HG02981 (cell line): Measurements from ENCODE around the gene INPP5J.
"Not testable (repeated sequence)": the region's sequence is repeated elsewhere in the genome, so short reads cannot be mapped to it uniquely, and the experiment has no call there.

Source experiments
- ATAC-seq: cut with Tn5 transposase; IDR thresholded peaks from one replicate; pipeline ENCODE4 v1.9.1; 2021; ENCODE audit warnings: mild to moderate bottlenecking, moderate library complexity; ENCODE audit not compliant: unreplicated experiment

INPP5J gene

GRCh38 chr22:31100762-31101525, 21.8 kb upstream of the INPP5J start:
- no peak for ATAC-seq

- ATAC-seq: no peak
These were observed 20.2 kb upstream of the INPP5J start for GRCh38 chr22:31102441-31103081.

- ATAC-seq: no peak
These were observed 19.7 kb upstream of the INPP5J start for GRCh38 chr22:31103111-31103510.

GRCh38 chr22:31103899-31104694, 18.7 kb upstream of the INPP5J start:
- ATAC-seq: no peak

- ATAC-seq: no peak
These were observed 17.9 kb upstream of the INPP5J start for GRCh38 chr22:31104869-31105268.

- ATAC-seq: no peak
These were observed 17.4 kb upstream of the INPP5J start for GRCh38 chr22:31105282-31105929.

- no peak for ATAC-seq
These were observed 16.7 kb upstream of the INPP5J start for GRCh38 chr22:31106001-31106571.

- no peak for ATAC-seq
These were observed 16.0 kb upstream of the INPP5J start for GRCh38 chr22:31106731-31107177.

- ATAC-seq: peak; percentile 85
These were observed 15.4 kb upstream of the INPP5J start, which contains the start of gene SELENOM for GRCh38 chr22:31107178-31107893. TSS of gene SELENOM (minus strand) at chr22:31107568. CDS start at chr22:31107505, 63 bp downstream.

GRCh38 chr22:31107894-31108218, 14.9 kb upstream of the INPP5J start:
- peak; percentile 22 for ATAC-seq

- not testable (repeated sequence) for ATAC-seq
These were observed 10.1 kb upstream of the INPP5J start for GRCh38 chr22:31112547-31113091.

GRCh38 chr22:31118046-31118820, 4.5 kb upstream of the INPP5J start:
- no peak for ATAC-seq

- no peak for ATAC-seq
These were observed 3.6 kb upstream of the INPP5J start for GRCh38 chr22:31119026-31119717.

- ATAC-seq: no peak
These were observed 2.5 kb upstream of the INPP5J start for GRCh38 chr22:31120230-31120629.

GRCh38 chr22:31120642-31121041, 2.1 kb upstream of the INPP5J start:
- no peak for ATAC-seq

- no peak for ATAC-seq
These were observed 1.4 kb upstream of the INPP5J start for GRCh38 chr22:31121403-31121802.

GRCh38 chr22:31122196-31122531, 602 bp upstream of the INPP5J start:
- ATAC-seq: no peak

GRCh38 chr22:31123292-31123602, 481 bp downstream of the INPP5J start:
- ATAC-seq: no peak

GRCh38 chr22:31124290-31124689, 1.5 kb downstream of the INPP5J start:
- ATAC-seq: no peak
